Suprapubic skin (tissue), 4 donors: ENCODE data around the gene CCNJL. TPM values are rescaled to one million over a fixed set of nuclear protein-coding genes. Genes with fewer than 3 reads are reported as not detected.

Experiments used
- DNase-seq, 2 donors: peaks; one replicate each; pipeline ENCODE4 v3.0.0-alpha.2; 2019; ENCODE audit warnings: low spot score in 2 of 2
- H3K27ac ChIP-seq: fragments of 200-600 bp; sonication (generic); one replicate; pipeline ENCODE4 v1.5.1; 2019
- H3K27me3 ChIP-seq: fragments of 200-600 bp; sonication (generic); one replicate; pipeline ENCODE4 v1.5.1; 2019
- H3K36me3 ChIP-seq: fragments of 200-600 bp; sonication (generic); one replicate; pipeline ENCODE4 v1.5.1; 2019
- H3K4me1 ChIP-seq: fragments of 200-600 bp; sonication (generic); one replicate; pipeline ENCODE4 v1.5.1; 2019
- H3K4me3 ChIP-seq: fragments of 200-600 bp; sonication (generic); one replicate; pipeline ENCODE4 v1.5.1; 2019; ENCODE audit warnings: mild to moderate bottlenecking
- H3K9me3 ChIP-seq: fragments of 200-600 bp; sonication (generic); one replicate; pipeline ENCODE4 v1.5.1; 2019
- CTCF ChIP-seq, 2 donors: fragments of 200-600 bp in 1 of 2; fragments of 450-650 bp in 1 of 2; sonication (generic) in 1 of 2; IDR thresholded peaks; one replicate each; pipeline ENCODE4 v1.5.1; 2016 to 2019; ENCODE audit warnings: antibody characterized with exemption in 2 of 2, mild to moderate bottlenecking in 1 of 2, moderate library complexity in 1 of 2
- EP300 ChIP-seq: sonication (generic); formaldehyde crosslinking; IDR thresholded peaks from one replicate; pipeline ENCODE4 v1.6.1; 2017; ENCODE audit warnings: antibody characterized with exemption
- POLR2A ChIP-seq, 2 donors: fragments of 450-650 bp; IDR thresholded peaks; one replicate each; pipeline ENCODE4 v1.6.1; 2017; ENCODE audit warnings: antibody characterized with exemption in 2 of 2, mild to moderate bottlenecking in 2 of 2, moderate library complexity in 2 of 2
- POLR2AphosphoS5 ChIP-seq, 3 donors: sonication (generic); formaldehyde crosslinking; IDR thresholded peaks; one replicate each; pipeline ENCODE4 v1.6.1; 2017; ENCODE audit warnings: antibody characterized with exemption in 3 of 3
- WGBS: methylation state at CpG from one replicate; pipeline ENCODE4 v1.1.5; 2018; 5-methylcytosine and 5-hydroxymethylcytosine counted together
- total RNA-seq, 4 donors: library from RNA; depleted of rRNA; stranded (reverse); fragments of >200 nt; gene quantifications; one replicate each; pipeline ENCODE4 v1.1.0, GENCODE V29; 2016

CCNJL gene
- total RNA-seq, 4 donors from 2014 or later: 0.34 to 1.2 (median 1.2) TPM; not detected in 1

- no peaks in the 10 kb centered on the region for H3K36me3 ChIP-seq
- H3K4me1 ChIP-seq: peaks cover 28% of the 10 kb centered on the region
- H3K9me3 ChIP-seq: no peaks in the 10 kb centered on the region
- 29% methylated on average over 8 of the region's 8 CpGs for WGBS
- H3K27me3 ChIP-seq: no peaks in the 10 kb centered on the region
- no peak for DNase-seq
- no peak overlapping the region for H3K27ac ChIP-seq
- TF ChIP-seq CTCF (IDR thresholded peaks at IDR 0.05): no peak
- no peak for TF ChIP-seq EP300
- TF ChIP-seq POLR2AphosphoS5 (IDR thresholded peaks at IDR 0.05): no peak
- no peak for TF ChIP-seq POLR2A (IDR thresholded peaks at IDR 0.05)
- H3K4me3 ChIP-seq: no peak overlapping the region
Measured at GRCh38 chr5:160271396-160271795, 41.0 kb downstream of the CCNJL start.

GRCh38 chr5:160270704-160271103, 41.7 kb downstream of the CCNJL start:
- Histone ChIP-seq H3K36me3 (no peaks in the 10 kb centered on the region), H3K27me3 (no peaks in the 10 kb centered on the region), H3K4me3 (no peak overlapping the region), H3K27ac (no peak overlapping the region), H3K4me1 (peaks cover 28% of the 10 kb centered on the region), H3K9me3 (no peaks in the 10 kb centered on the region)
- DNase-seq: no peak
- TF ChIP-seq POLR2AphosphoS5 (IDR thresholded peaks at IDR 0.05) (no peak), CTCF (IDR thresholded peaks at IDR 0.05) (no peak), POLR2A (IDR thresholded peaks at IDR 0.05) (no peak), EP300 (no peak)
- 38% methylated on average over 4 of the region's 4 CpGs for WGBS

- Histone ChIP-seq H3K27ac (no peak overlapping the region), H3K4me1 (peaks cover 28% of the 10 kb centered on the region), H3K4me3 (no peak overlapping the region), H3K27me3 (no peaks in the 10 kb centered on the region), H3K36me3 (no peaks in the 10 kb centered on the region), H3K9me3 (no peaks in the 10 kb centered on the region)
- no peak for TF ChIP-seq EP300
- no peak for TF ChIP-seq CTCF (IDR thresholded peaks at IDR 0.05)
- TF ChIP-seq POLR2A (IDR thresholded peaks at IDR 0.05): no peak
- TF ChIP-seq POLR2AphosphoS5 (IDR thresholded peaks at IDR 0.05): no peak
- 59% methylated on average over 10 of the region's 10 CpGs for WGBS
- DNase-seq: peak; percentile 88 to 91
Measured at GRCh38 chr5:160269017-160269416, 43.3 kb downstream of the CCNJL start.

- Histone ChIP-seq H3K27ac (no peak overlapping the region), H3K36me3 (no peaks in the 10 kb centered on the region), H3K27me3 (no peaks in the 10 kb centered on the region), H3K4me3 (no peak overlapping the region), H3K4me1 (peaks cover 28% of the 10 kb centered on the region), H3K9me3 (no peaks in the 10 kb centered on the region)
- no peak for TF ChIP-seq POLR2A (IDR thresholded peaks at IDR 0.05)
- no peak for TF ChIP-seq CTCF (IDR thresholded peaks at IDR 0.05)
- no peak for TF ChIP-seq EP300
- no peak for TF ChIP-seq POLR2AphosphoS5 (IDR thresholded peaks at IDR 0.05)
- 88% methylated on average over 5 of the region's 5 CpGs for WGBS
- no peak for DNase-seq
Measured at GRCh38 chr5:160268121-160268520, 44.2 kb downstream of the CCNJL start.

GRCh38 chr5:160266752-160267345, 45.5 kb downstream of the CCNJL start:
- 86% methylated on average over 9 of the region's 9 CpGs for WGBS

More at GRCh38 chr5:160266752-160267345, 45.5 kb downstream of the CCNJL start:
- no peaks in the 10 kb centered on the region for H3K27me3 ChIP-seq
- TF ChIP-seq POLR2A (IDR thresholded peaks at IDR 0.05): no peak
- TF ChIP-seq EP300: no peak
- no peak for TF ChIP-seq CTCF (IDR thresholded peaks at IDR 0.05)
- TF ChIP-seq POLR2AphosphoS5 (IDR thresholded peaks at IDR 0.05): no peak
- no peak for DNase-seq
- no peak overlapping the region for H3K4me3 ChIP-seq
- peaks cover 25% of the 10 kb centered on the region for H3K4me1 ChIP-seq
- no peaks in the 10 kb centered on the region for H3K36me3 ChIP-seq
- no peak overlapping the region for H3K27ac ChIP-seq
- H3K9me3 ChIP-seq: no peaks in the 10 kb centered on the region
